ENCODE results near the gene HNF4A. TPM values are rescaled to one million over a fixed set of nuclear protein-coding genes. Genes with fewer than 3 reads are reported as not detected.

HNF4A gene
- total RNA-seq, 2 experiments from 2014 or later: not detected

DNA sequence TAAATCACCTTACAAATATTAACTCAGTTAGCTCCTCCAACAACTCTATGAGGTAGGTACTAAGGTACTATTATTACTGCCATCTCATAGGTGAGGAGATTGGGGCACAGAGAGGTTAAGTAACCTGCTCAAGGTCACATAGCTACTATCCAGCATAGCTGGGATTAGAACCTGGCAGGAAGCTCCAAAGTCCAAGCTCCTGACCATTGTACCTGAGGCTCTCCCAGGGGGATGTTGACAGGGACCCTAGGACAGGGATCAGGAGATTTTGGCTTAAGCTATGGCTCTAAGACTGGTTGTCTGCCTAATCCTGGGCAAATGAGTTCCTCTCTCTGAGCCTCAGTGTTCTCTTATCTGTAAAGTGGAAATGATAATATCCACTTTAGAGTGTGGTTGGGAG lies 59.3 kb downstream of the HNF4A start:
- Histone ChIP-seq H3K4me3 (ENCODE audit: low read depth, low read length, poor library complexity, severe bottlenecking) (no peak overlapping the region), H2AFZ (ENCODE audit: low read length) (no peak overlapping the region), H3K9me3 (ENCODE audit: low read length) (no peaks in the 10 kb centered on the region), H3K9me2 (ENCODE audit: insufficient read depth, low read length) (no peaks in the 10 kb centered on the region), H4K20me1 (ENCODE audit: insufficient read depth, low read length) (no peaks in the 10 kb centered on the region), H3K36me3 (ENCODE audit: insufficient read depth, low read length) (no peaks in the 10 kb centered on the region), H3K4me2 (ENCODE audit: low read length) (no peak overlapping the region), H3K27ac (ENCODE audit: low read depth, low read length, poor library complexity, severe bottlenecking) (no peak overlapping the region), H3K79me2 (ENCODE audit: insufficient read depth, low read depth, low read length) (no peaks in the 10 kb centered on the region), H3K4me1 (ENCODE audit: insufficient read depth, low read length, poor library complexity, severe bottlenecking) (no peaks in the 10 kb centered on the region)
- ChIA-PET POLR2A (no interaction called here), CTCF (ENCODE audit: unreplicated experiment) (interaction anchor here (0.6 kb wide), 1 partner anchor 230 kb away, joined by 3 read pairs; no protein-coding TSS in a partner anchor)
- DNase-seq (ENCODE audit: low spot score): no peak
- BruUV-seq (replicated peaks): no TSS peak
- intact Hi-C loops (cut with micrococcal nuclease; ENCODE audit: unreplicated experiment): no loop called here
- no peak for TF ChIP-seq CTCF (conservative IDR thresholded peaks at IDR 0.05; ENCODE audit: low read length)
- TF ChIP-seq EZH2phosphoT487 (IDR thresholded peaks at IDR 0.05; ENCODE audit: borderline replicate concordance, low read depth, low read length): no peak

- ChIA-PET CTCF (ENCODE audit: unreplicated experiment) (no interaction called here), POLR2A (no interaction called here)
- H3K27ac ChIP-seq (ENCODE audit: low read depth, low read length, poor library complexity, severe bottlenecking): no peak overlapping the region
- no peaks in the 10 kb centered on the region for H3K79me2 ChIP-seq (ENCODE audit: insufficient read depth, low read depth, low read length)
- no peak overlapping the region for H3K4me3 ChIP-seq (ENCODE audit: low read depth, low read length, poor library complexity, severe bottlenecking)
- no peaks in the 10 kb centered on the region for H3K4me1 ChIP-seq (ENCODE audit: insufficient read depth, low read length, poor library complexity, severe bottlenecking)
- no peaks in the 10 kb centered on the region for H4K20me1 ChIP-seq (ENCODE audit: insufficient read depth, low read length)
- H3K4me2 ChIP-seq (ENCODE audit: low read length): no peak overlapping the region
- H3K36me3 ChIP-seq (ENCODE audit: insufficient read depth, low read length): no peaks in the 10 kb centered on the region
- no peaks in the 10 kb centered on the region for H3K9me2 ChIP-seq (ENCODE audit: insufficient read depth, low read length)
- no peak for DNase-seq (ENCODE audit: low spot score)
- no TSS peak for BruUV-seq (replicated peaks)
- TF ChIP-seq EZH2phosphoT487 (IDR thresholded peaks at IDR 0.05; ENCODE audit: borderline replicate concordance, low read depth, low read length) (no peak), CTCF (conservative IDR thresholded peaks at IDR 0.05; ENCODE audit: low read length) (no peak)
- intact Hi-C loops (cut with micrococcal nuclease; ENCODE audit: unreplicated experiment): no loop called here
- no peak overlapping the region for H2AFZ ChIP-seq (ENCODE audit: low read length)
- no peaks in the 10 kb centered on the region for H3K9me3 ChIP-seq (ENCODE audit: low read length)
Observed at GRCh38 chr20:44415833-44416715, 60.6 kb downstream of the HNF4A start.

Measured in OCI-LY7 (cell line).